Urinary bladder (tissue), 4 donors: Measurements from ENCODE around the gene PTBP2. TPM values are rescaled to one million over a fixed set of nuclear protein-coding genes. Genes with fewer than 3 reads are reported as not detected.

Experiments used
- DNase-seq: peaks from one replicate; pipeline ENCODE4 v3.0.0-alpha.2; 2015; ENCODE audit errors: extremely low spot score
- H3K27ac ChIP-seq: one replicate; pipeline ENCODE4 v1.5.1; 2013; ENCODE audit warnings: low read depth, mild to moderate bottlenecking, moderate library complexity
- H3K36me3 ChIP-seq: one replicate; pipeline ENCODE4 v1.6.1; 2013; ENCODE audit warnings: mild to moderate bottlenecking, moderate library complexity; ENCODE audit not compliant: insufficient read depth
- H3K4me1 ChIP-seq: one replicate; pipeline ENCODE4 v1.6.1; 2013; ENCODE audit warnings: mild to moderate bottlenecking, moderate library complexity; ENCODE audit not compliant: insufficient read depth
- H3K4me3 ChIP-seq: one replicate; pipeline ENCODE4 v1.5.1; 2013; ENCODE audit warnings: low read depth, low read length
- WGBS: extraction: QIAGEN DNeasy Blood & Tissue Kit; methylation state at CpG from one replicate; pipeline ENCODE4 v1.1.7; 2013; 5-methylcytosine and 5-hydroxymethylcytosine counted together
- polyA plus RNA-seq: library from polyadenylated mRNA; stranded (reverse); fragments of 200-250 nt; gene quantifications from one replicate; pipeline ENCODE4 v1.2.3, GENCODE V29; 2013
- total RNA-seq: library from RNA; depleted of rRNA; stranded (reverse); fragments of >200 nt; gene quantifications from one replicate; pipeline ENCODE4 v1.2.3, GENCODE V29; 2014
- donor health status: healthy with polysubstance abuse.
- donor health status: healthy.

PTBP2 gene
- total and polyA plus RNA-seq, 2 donors: 28.6 to 197 TPM

GRCh38 chr1:96808191-96808590, 86.6 kb downstream of the PTBP2 start:
- WGBS: 51% methylated on average over 2 of the region's 2 CpGs
- Histone ChIP-seq H3K27ac (no peak overlapping the region), H3K4me1 (no peaks in the 10 kb centered on the region), H3K36me3 (peaks cover under 1% of the 10 kb centered on the region), H3K4me3 (no peak overlapping the region)
- DNase-seq: no peak

- Histone ChIP-seq H3K4me3 (no peak overlapping the region), H3K4me1 (no peaks in the 10 kb centered on the region), H3K36me3 (peaks cover 1% of the 10 kb centered on the region), H3K27ac (no peak overlapping the region)
- 97% methylated on average over 1 of the region's 1 CpG for WGBS
- DNase-seq: no peak
Observed at GRCh38 chr1:96815914-96816313, 94.3 kb downstream of the PTBP2 start.

- no peak overlapping the region for H3K27ac ChIP-seq
- WGBS: 30% methylated on average over 1 of the region's 1 CpG
- H3K36me3 ChIP-seq: no peaks in the 10 kb centered on the region
- DNase-seq: no peak
- H3K4me3 ChIP-seq: no peak overlapping the region
- no peaks in the 10 kb centered on the region for H3K4me1 ChIP-seq
Observed at GRCh38 chr1:96820107-96820506, 98.5 kb downstream of the PTBP2 start.

- H3K36me3 ChIP-seq: no peaks in the 10 kb centered on the region
- no peak for DNase-seq
- 98% methylated on average over 1 of the region's 1 CpG for WGBS
Observed at GRCh38 chr1:96820671-96821070, 99.1 kb downstream of the PTBP2 start.

GRCh38 chr1:96825231-96825630, 103.6 kb downstream of the PTBP2 start:
- no peaks in the 10 kb centered on the region for H3K4me1 ChIP-seq
- H3K4me3 ChIP-seq: no peak overlapping the region
- DNase-seq: no peak
- WGBS: 97% methylated on average over 1 of the region's 1 CpG
- no peaks in the 10 kb centered on the region for H3K36me3 ChIP-seq
- no peak overlapping the region for H3K27ac ChIP-seq

More at GRCh38 chr1:96820671-96821070, 99.1 kb downstream of the PTBP2 start:
- no peak overlapping the region for H3K27ac ChIP-seq
- no peak overlapping the region for H3K4me3 ChIP-seq
- no peaks in the 10 kb centered on the region for H3K4me1 ChIP-seq

GRCh38 chr1:96825950-96826576, 104.5 kb downstream of the PTBP2 start:
- no peaks in the 10 kb centered on the region for H3K4me1 ChIP-seq
- no peaks in the 10 kb centered on the region for H3K36me3 ChIP-seq
- H3K4me3 ChIP-seq: no peak overlapping the region
- H3K27ac ChIP-seq: no peak overlapping the region
- no peak for DNase-seq

- 95% methylated on average over 1 of the region's 1 CpG for WGBS
- no peak overlapping the region for H3K4me3 ChIP-seq
- no peaks in the 10 kb centered on the region for H3K4me1 ChIP-seq
- H3K36me3 ChIP-seq: no peaks in the 10 kb centered on the region
- no peak for DNase-seq
- H3K27ac ChIP-seq: no peak overlapping the region
Observed at GRCh38 chr1:96833376-96833775, 111.8 kb downstream of the PTBP2 start.

GRCh38 chr1:96834986-96835385, 113.4 kb downstream of the PTBP2 start:
- no peak overlapping the region for H3K27ac ChIP-seq
- H3K36me3 ChIP-seq: no peaks in the 10 kb centered on the region
- WGBS: 92% methylated on average over 2 of the region's 2 CpGs
- no peak for DNase-seq
- no peak overlapping the region for H3K4me3 ChIP-seq
- H3K4me1 ChIP-seq: no peaks in the 10 kb centered on the region

GRCh38 chr1:96837057-96837780, 115.6 kb downstream of the PTBP2 start:
- WGBS: 27% methylated on average over 7 of the region's 7 CpGs
- no peak for DNase-seq
- H3K27ac ChIP-seq: no peak overlapping the region
- H3K36me3 ChIP-seq: no peaks in the 10 kb centered on the region
- H3K4me3 ChIP-seq: no peak overlapping the region
- no peaks in the 10 kb centered on the region for H3K4me1 ChIP-seq

GRCh38 chr1:96837781-96838216, 116.2 kb downstream of the PTBP2 start:
- DNase-seq: no peak
- no peaks in the 10 kb centered on the region for H3K36me3 ChIP-seq
- WGBS: 33% methylated on average over 2 of the region's 2 CpGs
- no peaks in the 10 kb centered on the region for H3K4me1 ChIP-seq
- H3K4me3 ChIP-seq: no peak overlapping the region
- H3K27ac ChIP-seq: no peak overlapping the region

GRCh38 chr1:96840396-96840795, 118.8 kb downstream of the PTBP2 start:
- no peak overlapping the region for H3K4me3 ChIP-seq
- no peak overlapping the region for H3K27ac ChIP-seq
- no peaks in the 10 kb centered on the region for H3K4me1 ChIP-seq
- DNase-seq: no peak
- WGBS: 94% methylated on average over 3 of the region's 3 CpGs
- H3K36me3 ChIP-seq: no peaks in the 10 kb centered on the region

- Histone ChIP-seq H3K36me3 (no peaks in the 10 kb centered on the region), H3K4me3 (no peak overlapping the region), H3K4me1 (no peaks in the 10 kb centered on the region), H3K27ac (no peak overlapping the region)
- DNase-seq: no peak
Observed at GRCh38 chr1:96842215-96842614, 120.6 kb downstream of the PTBP2 start.

GRCh38 chr1:96843196-96843595, 121.6 kb downstream of the PTBP2 start:
- no peak overlapping the region for H3K27ac ChIP-seq
- no peaks in the 10 kb centered on the region for H3K4me1 ChIP-seq
- no peak for DNase-seq
- H3K36me3 ChIP-seq: no peaks in the 10 kb centered on the region
- no peak overlapping the region for H3K4me3 ChIP-seq
- 75% methylated on average over 3 of the region's 3 CpGs for WGBS

GRCh38 chr1:96843601-96844000, 122.0 kb downstream of the PTBP2 start:
- 92% methylated on average over 1 of the region's 1 CpG for WGBS
- no peak overlapping the region for H3K27ac ChIP-seq
- DNase-seq: no peak
- no peak overlapping the region for H3K4me3 ChIP-seq
- no peaks in the 10 kb centered on the region for H3K36me3 ChIP-seq
- H3K4me1 ChIP-seq: no peaks in the 10 kb centered on the region
